ENCODE data around the gene SND1. TPM values are rescaled to one million over a fixed set of nuclear protein-coding genes. Genes with fewer than 3 reads are reported as not detected.

SND1 gene
- total RNA-seq, 1 donor from 2014 or later: 232 TPM

DNA sequence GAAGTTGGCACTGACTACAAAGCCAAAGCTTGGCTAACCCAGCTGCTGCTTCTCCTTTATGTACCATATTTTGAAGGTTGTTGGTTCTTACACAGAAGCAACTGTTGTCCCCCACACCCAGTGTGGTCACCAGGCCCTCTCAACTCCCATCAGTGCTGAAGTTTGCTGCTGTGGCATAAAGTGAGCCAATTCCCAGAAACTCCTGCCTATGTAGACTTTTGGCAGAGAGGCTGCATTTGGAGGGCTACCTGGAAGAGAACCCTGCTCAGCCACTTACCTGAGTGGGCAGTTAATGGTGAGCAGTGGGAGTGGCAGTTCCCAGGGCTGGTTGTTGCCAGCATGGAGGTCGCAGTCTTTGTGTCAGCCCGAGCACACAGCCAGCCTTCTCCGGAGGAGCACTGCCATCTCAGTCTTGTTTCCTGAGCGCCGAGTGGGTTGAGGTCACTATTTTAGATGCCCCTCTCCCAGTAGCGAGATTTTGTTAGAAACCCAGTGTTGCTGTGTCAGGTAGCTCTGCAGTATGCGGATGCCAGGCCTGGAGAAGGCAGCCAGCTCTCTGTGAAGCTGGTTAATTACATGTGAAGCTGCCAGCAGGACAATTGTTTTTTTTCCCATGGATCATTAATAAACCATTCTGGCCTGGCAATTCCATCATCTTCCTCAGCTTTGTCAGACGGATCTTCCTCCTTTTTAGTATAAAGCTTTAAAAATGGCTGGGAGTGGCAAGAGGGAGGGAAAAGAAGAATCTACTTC lies 354.7 kb downstream of the SND1 start:
- H3K36me3 ChIP-seq (ENCODE audit: control insufficient read depth, insufficient read depth, low read length): peaks cover 2% of the 10 kb centered on the region
- H3K4me3 ChIP-seq (ENCODE audit: low read depth, low read length): no peak overlapping the region
- TF ChIP-seq, protein P1, sequence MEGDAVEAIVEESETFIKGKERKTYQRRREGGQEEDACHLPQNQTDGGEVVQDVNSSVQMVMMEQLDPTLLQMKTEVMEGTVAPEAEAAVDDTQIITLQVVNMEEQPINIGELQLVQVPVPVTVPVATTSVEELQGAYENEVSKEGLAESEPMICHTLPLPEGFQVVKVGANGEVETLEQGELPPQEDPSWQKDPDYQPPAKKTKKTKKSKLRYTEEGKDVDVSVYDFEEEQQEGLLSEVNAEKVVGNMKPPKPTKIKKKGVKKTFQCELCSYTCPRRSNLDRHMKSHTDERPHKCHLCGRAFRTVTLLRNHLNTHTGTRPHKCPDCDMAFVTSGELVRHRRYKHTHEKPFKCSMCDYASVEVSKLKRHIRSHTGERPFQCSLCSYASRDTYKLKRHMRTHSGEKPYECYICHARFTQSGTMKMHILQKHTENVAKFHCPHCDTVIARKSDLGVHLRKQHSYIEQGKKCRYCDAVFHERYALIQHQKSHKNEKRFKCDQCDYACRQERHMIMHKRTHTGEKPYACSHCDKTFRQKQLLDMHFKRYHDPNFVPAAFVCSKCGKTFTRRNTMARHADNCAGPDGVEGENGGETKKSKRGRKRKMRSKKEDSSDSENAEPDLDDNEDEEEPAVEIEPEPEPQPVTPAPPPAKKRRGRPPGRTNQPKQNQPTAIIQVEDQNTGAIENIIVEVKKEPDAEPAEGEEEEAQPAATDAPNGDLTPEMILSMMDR (IDR thresholded peaks at IDR 0.05; ENCODE audit: insufficient read depth, low read length, severe bottlenecking): no peak
- H3K27me3 ChIP-seq (ENCODE audit: control insufficient read depth, insufficient read depth, low read length): no peaks in the 10 kb centered on the region
- no peak for DNase-seq (ENCODE audit: low read depth)
- no peak for FAIRE-seq

DNA sequence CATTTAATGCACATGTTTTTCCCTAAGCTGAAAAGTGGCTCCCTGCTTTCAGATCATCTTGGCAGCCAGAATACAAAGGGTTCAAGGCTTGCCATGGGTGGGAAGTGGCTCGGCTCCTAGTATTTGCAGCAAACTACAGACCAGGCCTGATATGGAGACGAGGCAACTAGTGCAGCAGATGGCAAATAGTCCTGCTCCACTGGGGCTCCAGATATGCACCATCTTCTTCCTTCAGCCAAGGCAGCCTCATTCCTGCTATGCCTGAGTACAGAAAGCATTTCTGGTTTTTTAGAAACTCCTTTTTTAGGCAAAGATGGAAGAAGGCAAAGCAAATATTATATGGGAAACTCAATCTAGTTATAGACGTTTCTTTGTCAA lies 355.3 kb downstream of the SND1 start:
- DNase-seq (ENCODE audit: low read depth) (no peak), FAIRE-seq (no peak)
- H3K36me3 ChIP-seq (ENCODE audit: control insufficient read depth, insufficient read depth, low read length): peaks cover 2% of the 10 kb centered on the region
- no peaks in the 10 kb centered on the region for H3K27me3 ChIP-seq (ENCODE audit: control insufficient read depth, insufficient read depth, low read length)
- TF ChIP-seq, protein P1 (IDR thresholded peaks at IDR 0.05; ENCODE audit: insufficient read depth, low read length, severe bottlenecking): no peak
- no peak overlapping the region for H3K4me3 ChIP-seq (ENCODE audit: low read depth, low read length)

- FAIRE-seq (no peak), DNase-seq (ENCODE audit: low read depth) (no peak)
- TF ChIP-seq, protein P1 (IDR thresholded peaks at IDR 0.05; ENCODE audit: insufficient read depth, low read length, severe bottlenecking): no peak
- Histone ChIP-seq H3K36me3 (ENCODE audit: control insufficient read depth, insufficient read depth, low read length) (peaks cover 4% of the 10 kb centered on the region), H3K27me3 (ENCODE audit: control insufficient read depth, insufficient read depth, low read length) (no peaks in the 10 kb centered on the region), H3K4me3 (ENCODE audit: low read depth, low read length) (no peak overlapping the region)
Observed at GRCh38 chr7:128008141-128008540, 356.1 kb downstream of the SND1 start.

GRCh38 chr7:128008744-128009143 lies 356.8 kb downstream of the SND1 start:
- H3K36me3 ChIP-seq (ENCODE audit: control insufficient read depth, insufficient read depth, low read length): peaks cover 3% of the 10 kb centered on the region
- FAIRE-seq (no peak), DNase-seq (ENCODE audit: low read depth) (no peak)
- TF ChIP-seq, protein P1 (IDR thresholded peaks at IDR 0.05; ENCODE audit: insufficient read depth, low read length, severe bottlenecking): no peak
- no peaks in the 10 kb centered on the region for H3K27me3 ChIP-seq (ENCODE audit: control insufficient read depth, insufficient read depth, low read length)
- no peak overlapping the region for H3K4me3 ChIP-seq (ENCODE audit: low read depth, low read length)

GRCh38 chr7:128010391-128011127 lies 358.6 kb downstream of the SND1 start:
- FAIRE-seq (no peak), DNase-seq (ENCODE audit: low read depth) (no peak)
- TF ChIP-seq, protein P1 (IDR thresholded peaks at IDR 0.05; ENCODE audit: insufficient read depth, low read length, severe bottlenecking): peak; percentile 1
- no peaks in the 10 kb centered on the region for H3K27me3 ChIP-seq (ENCODE audit: control insufficient read depth, insufficient read depth, low read length)
- H3K4me3 ChIP-seq (ENCODE audit: low read depth, low read length): no peak overlapping the region
- H3K36me3 ChIP-seq (ENCODE audit: control insufficient read depth, insufficient read depth, low read length): peaks cover 3% of the 10 kb centered on the region

All from bronchial epithelial cell (primary cell).